Fibroblast of skin of scalp (primary cell): ENCODE data around the gene SYT11. TPM values are rescaled to one million over a fixed set of nuclear protein-coding genes. Genes with fewer than 3 reads are reported as not detected.
A peak's percentile ranks its signal among the peaks of the same experiment; 100 is the strongest.
"Not testable (repeated sequence)": the region's sequence is repeated elsewhere in the genome, so short reads cannot be mapped to it uniquely, and the experiment has no call there.

Experiments
- DNase-seq: peaks from one replicate; pipeline ENCODE4 v3.0.0-alpha.2; 2013
- polyA plus RNA-seq, 2 experiments: library from polyadenylated mRNA; unstranded; fragments of 120-200 nt; gene quantifications; one replicate each; pipeline ENCODE4 v1.2.1, GENCODE V29; 2013; ENCODE audit not compliant: insufficient read length in 2 of 2

The SYT11 gene
- 29.5 TPM for polyA plus RNA-seq (2013, experiment 1 of 2; ENCODE audit: insufficient read length)
- polyA plus RNA-seq (2013, experiment 2 of 2; ENCODE audit: insufficient read length), result 29.3 TPM

DNA sequence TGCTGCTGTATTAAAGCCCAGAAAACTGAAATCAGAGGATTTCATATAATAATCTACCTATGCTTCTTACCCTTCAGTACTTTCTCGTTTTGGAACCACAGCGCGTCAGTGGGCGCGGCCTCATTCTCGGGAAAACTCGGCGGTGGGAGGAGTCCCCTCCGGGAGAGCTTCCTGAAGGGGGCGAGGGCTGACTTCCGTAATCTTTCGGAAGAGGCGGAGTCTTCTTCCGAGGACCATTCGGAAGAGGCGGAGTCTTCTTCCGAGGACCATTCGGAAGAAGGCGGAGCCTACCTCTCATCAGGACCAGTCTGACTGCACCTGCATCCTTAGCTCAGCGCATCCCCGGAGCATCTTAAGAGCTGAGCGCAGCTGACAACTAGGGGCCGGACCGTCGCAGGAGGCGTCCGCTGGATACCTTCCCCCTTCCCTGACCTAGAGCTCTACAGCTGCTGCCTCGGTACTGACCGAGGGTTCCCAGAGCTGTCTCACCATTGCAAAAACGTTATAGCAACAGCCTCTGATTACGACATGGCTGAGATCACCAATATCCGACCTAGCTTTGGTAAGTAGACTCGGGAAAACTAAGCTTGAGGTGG, at the start of gene SYT11:
TSS of gene SYT11 (plus strand) at position 334 of the 596 bp plus-strand sequence. CDS start at position 529, 195 bp downstream.
- DNase-seq, result peak; percentile 97

- DNase-seq, result no peak
Measured at GRCh38 chr1:155812878-155813277, 46.5 kb upstream of the SYT11 start.

GRCh38 chr1:155813672-155814071, 45.7 kb upstream of the SYT11 start:
- DNase-seq, result no peak

- DNase-seq, result no peak
Measured at GRCh38 chr1:155816351-155816750, 43.0 kb upstream of the SYT11 start.

GRCh38 chr1:155827450-155827849, 31.9 kb upstream of the SYT11 start:
- DNase-seq, result no peak

- no peak for DNase-seq
Measured at GRCh38 chr1:155831279-155831976, 27.9 kb upstream of the SYT11 start.

DNA sequence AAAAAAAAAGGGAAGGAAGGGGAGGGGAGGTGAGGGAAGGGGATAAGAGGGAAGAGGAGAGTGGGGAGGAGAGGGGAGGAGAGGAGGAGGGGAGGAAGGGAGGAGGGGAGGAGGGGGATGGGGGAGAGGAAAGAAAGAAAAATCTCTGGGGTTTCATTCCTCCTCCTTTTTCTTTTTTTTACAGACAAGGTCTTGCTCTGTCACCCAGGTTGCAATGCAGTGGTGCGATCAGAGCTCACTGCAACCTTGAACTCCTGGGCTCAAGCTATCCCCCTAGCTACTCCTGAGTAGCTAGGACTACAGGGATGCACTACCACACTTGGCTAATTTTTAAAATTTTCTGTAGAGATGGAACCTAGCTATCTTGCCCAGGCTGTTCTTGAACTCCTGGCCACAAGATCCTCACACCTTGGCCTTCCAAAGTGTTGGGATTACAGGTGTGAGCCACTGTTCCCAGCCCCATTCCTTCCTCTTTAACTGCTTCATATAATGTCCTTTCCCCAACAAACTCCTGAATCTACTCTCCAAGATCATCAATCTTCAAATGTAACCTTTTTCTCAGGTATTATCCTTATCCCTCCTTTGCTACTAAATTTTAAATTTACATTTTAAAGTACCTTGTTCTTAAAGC, 25.6 kb upstream of the SYT11 start:
- no peak for DNase-seq

GRCh38 chr1:155834296-155834926, 25.0 kb upstream of the SYT11 start:
- peak; percentile 54 for DNase-seq

GRCh38 chr1:155834927-155835399, 24.4 kb upstream of the SYT11 start:
- DNase-seq, result not testable (repeated sequence)

GRCh38 chr1:155835548-155835947, 23.8 kb upstream of the SYT11 start:
- DNase-seq, result no peak

DNA sequence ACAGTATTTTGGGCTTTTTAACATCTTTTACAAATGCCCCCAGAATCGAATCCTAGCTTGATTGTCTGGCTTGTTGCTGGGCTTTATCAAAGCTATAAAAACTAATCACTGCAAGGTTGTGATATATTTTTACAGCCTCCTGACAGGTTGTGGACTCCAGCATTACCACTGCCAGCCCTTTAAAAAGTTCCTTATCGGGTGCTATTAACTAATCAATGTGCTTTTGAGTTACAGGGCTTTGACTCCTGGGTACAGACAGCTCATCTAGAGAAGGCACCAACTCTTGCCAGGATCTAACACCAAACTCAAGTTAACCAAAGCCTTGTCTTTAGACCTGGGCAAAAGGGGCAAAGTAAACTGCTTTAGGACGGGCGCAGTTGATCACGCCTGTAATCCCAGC, 19.0 kb upstream of the SYT11 start:
- no peak for DNase-seq

GRCh38 chr1:155844860-155845421, 14.4 kb upstream of the SYT11 start:
- DNase-seq, result no peak

- DNase-seq, result peak; percentile 5
Measured at GRCh38 chr1:155847823-155848529, 11.4 kb upstream of the SYT11 start.

GRCh38 chr1:155850345-155850744, 9.0 kb upstream of the SYT11 start:
- no peak for DNase-seq

DNA sequence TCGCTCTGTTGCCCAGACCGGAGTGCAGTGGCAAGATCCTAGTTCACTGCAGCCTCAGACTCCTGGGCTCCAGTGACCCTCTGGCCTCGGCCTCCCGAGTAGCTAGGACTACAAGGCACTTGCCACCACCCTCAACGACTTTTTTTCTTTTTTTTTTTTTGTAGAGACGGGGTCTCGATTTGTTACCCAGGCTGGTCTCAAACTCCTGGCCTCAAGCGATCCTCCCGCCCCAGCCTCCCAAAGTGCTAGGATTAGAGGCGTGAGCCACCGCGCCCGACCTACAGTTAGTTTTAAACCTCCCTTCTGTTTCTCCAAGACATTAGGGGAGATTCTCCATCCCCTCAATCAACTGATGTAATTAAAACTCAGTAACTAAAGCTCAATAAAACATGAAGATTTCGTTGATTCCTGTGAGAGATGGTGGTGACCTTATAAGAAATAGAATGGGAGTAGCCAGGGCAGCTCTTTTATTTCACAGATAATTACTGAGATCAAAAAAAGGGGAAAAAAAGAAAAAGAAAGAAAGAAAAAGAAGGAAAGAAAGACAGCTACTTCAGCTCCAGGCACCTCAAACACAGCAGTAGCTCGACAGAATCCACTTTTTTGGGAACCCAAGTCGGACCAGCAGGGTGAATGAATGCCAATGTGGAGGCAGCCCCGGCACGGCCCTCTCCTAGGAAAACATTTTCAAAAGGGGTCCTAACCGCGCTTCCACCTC, 3.0 kb upstream of the SYT11 start:
- DNase-seq, result no peak

DNA sequence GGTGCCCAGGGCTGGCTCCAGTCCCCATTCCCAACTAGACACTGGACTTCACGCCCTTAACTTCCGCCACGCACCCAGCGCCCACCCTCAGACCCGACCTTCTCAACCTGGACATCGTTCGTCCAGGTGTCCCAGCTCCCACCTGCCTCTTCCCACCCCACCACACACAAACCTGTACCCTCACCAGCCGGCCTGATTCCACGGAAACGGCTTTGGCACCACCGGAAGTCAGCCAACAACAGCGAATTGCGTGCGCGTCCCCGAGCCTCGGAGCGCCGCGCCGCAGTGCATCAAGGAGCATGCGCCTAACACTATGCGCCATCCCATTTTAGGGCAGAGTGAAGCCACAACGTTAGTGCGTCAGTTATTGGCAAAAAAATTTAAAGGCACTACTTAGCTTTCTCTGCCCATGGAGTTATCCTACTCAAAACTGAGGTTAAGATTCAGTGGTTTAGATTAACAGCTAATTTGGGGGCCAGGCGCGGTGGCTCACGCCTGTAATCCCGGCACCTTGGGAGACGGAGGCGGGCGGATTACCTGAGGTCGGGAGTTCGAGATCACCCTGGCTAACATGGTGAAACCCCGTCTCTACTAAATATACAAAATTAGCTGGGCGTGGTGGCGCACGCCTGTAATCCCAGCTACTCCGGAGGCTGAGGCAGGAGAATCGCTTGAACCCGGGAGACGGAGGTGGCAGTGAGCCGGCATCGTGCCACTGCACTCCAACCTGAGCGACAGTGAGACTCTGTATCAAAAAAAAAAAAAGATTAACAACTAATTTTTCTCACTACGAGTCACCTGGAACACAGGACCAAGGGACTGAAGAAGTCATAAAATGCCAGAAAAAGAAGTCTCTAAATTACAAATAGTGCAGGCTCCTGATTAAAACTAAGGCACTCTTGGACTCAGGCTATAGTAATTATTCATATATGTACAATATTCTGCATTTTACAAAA, 2.1 kb upstream of the SYT11 start, which contains the start of gene GON4L:
TSS of gene GON4L (minus strand) at position 240 of the 956 bp plus-strand sequence. CDS start 3,434 bp downstream, outside the sequence.
- DNase-seq, result peak; percentile 93

DNA sequence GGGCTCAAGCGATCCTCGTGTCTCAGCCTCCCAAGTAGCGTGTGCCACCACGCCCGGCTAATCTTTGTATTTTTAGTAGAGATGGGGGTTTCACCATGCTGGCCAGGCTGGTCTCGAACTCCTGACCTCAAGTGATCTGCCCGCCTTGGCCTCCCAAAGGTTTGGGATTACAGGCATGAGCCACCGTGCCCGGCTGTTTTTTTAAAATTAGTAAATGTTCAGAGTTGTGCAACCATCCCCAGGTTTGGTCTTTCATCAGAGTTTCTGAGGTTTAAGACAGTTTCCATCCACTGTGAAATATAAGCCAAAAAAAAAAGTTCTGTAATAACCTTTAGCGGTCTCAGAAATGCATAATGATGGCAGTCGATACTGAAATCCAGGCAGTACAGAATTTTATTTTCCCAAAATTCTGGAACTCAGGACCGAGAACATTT, 550 bp upstream of the SYT11 start:
- DNase-seq, result no peak

DNA sequence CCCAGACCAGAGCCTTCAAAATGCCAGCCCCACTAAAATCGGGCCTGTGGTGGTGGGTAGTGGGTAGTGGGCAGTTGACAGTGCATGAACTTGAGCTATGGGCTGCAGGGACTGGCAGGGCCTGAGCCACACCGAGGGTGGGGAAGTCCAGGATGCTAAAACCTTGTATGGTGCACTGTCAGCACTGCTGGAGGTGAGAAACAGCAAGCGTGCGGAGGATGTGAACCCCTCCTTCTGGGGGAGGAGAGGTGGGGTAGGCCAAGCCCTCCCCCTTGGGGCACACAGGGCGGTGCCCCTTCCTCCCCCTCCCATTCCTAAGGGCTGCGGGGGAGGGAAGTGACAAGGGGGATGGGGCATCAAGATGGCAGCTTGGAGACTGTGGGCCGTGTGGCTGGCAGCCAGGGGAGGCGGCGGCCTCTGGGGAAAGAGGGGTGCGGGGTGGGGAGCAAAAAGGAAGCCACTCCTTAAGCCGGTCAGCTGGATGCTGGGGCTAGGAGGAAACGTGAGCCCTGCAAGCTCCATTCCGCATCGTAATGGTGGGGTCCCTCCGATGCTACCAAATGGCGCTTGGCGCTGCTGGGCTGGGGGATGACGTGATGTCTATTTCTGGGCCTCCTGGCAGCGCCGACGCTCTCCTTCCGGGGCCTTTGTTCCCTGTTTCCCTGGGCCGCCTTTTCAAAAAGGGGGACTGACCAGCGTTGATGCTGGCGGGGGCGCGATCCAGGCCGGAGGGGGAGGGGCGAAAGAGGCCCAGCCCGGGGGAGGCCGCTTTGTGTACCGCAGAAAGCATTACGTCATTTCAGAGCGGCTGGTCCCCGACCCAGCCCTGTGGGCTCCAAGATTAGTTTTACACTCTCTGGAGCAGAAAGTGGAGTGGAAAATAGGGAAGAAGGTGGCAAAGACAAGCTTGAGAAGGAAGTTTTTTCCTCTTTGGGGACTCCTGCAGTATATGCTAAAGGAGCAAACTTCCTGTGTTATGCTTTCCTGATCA, 809 bp downstream of the SYT11 start:
- peak; percentile 90 for DNase-seq
